GM12873 (cell line): ENCODE measurements around the gene DEDD.

Experiments
- TF ChIP-seq, protein P1 (sequence below): IDR thresholded peaks from 2 replicates; pipeline ENCODE4 v1.5.1; 2012; ENCODE audit warnings: low read depth, mild to moderate bottlenecking, moderate library complexity, low read length, control low read depth; ENCODE audit not compliant: insufficient read depth; ENCODE audit errors: missing control alignments

DEDD gene

DNA sequence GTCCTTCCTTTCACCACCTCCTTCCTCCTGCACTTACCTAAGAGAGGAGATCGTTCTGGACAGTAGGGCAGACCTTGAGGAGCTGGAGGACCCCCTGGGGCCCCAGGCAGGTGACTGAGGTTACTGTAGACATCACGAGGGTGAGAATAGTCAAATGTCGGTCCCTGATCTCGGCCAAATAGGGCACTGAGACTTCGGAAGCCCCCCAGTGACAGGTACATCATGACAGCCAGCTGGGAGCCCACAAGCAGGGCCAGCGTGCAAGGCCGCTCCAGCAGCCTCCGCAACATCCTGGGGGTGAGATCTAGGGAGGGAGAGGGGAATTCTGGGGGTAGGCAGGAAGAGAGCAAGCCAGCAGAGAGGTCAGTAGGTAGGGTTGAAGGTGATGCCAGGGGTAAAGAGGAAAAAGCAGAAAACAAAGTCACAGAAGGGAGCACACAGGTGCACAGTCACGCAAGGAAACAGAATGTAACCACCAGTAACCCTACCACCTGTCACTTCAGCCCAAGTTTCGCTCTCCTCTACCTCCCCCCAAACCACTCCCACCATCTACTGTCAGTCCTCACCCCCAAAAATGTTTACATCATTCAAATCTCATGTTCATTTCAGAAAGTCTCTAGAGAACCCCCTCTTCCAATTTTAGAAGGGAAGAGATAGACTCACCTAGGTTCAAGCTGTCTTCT, 43.4 kb upstream of the DEDD start:
- TF ChIP-seq, protein P1, sequence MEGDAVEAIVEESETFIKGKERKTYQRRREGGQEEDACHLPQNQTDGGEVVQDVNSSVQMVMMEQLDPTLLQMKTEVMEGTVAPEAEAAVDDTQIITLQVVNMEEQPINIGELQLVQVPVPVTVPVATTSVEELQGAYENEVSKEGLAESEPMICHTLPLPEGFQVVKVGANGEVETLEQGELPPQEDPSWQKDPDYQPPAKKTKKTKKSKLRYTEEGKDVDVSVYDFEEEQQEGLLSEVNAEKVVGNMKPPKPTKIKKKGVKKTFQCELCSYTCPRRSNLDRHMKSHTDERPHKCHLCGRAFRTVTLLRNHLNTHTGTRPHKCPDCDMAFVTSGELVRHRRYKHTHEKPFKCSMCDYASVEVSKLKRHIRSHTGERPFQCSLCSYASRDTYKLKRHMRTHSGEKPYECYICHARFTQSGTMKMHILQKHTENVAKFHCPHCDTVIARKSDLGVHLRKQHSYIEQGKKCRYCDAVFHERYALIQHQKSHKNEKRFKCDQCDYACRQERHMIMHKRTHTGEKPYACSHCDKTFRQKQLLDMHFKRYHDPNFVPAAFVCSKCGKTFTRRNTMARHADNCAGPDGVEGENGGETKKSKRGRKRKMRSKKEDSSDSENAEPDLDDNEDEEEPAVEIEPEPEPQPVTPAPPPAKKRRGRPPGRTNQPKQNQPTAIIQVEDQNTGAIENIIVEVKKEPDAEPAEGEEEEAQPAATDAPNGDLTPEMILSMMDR = no peak

DNA sequence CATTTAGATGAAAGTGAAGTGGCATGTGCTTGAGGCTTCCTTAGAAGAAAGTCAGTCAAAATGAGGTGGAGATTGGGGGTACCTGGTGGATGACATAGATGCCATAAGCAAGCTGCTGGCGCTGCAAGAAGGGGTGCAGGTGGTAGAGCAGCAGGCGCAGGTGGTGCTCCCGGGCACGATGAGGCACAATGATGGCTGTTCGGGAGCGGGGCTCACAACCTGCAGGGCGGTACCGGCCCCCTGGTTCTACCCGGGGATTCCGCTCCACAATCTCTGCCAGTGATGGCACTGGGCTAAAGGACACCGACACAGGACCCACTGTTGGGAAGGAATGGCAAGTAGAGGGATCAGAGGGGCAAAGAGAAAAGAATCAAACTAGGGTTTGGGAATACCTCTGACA, 42.4 kb upstream of the DEDD start:
- TF ChIP-seq, protein P1 = no peak

DNA sequence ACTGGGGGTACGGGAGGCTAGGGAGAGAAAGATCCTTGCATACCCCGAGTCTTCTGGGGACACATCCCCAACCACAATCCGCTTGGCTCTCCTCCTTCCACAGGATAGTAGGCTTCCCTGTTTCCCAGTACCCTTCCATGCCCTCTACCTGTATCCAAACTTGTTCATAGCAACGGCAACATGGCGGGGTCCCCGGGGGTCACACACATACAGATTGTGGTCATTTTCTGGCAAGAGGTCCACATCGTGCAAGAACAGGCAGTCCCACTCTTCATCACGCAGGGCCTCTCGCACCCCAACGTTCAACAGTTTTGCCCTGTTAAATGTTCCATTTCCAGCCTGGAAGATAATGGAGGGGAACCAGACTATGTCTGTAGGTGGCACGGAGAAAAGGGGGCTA, 41.2 kb upstream of the DEDD start:
- TF ChIP-seq, protein P1 = no peak

DNA sequence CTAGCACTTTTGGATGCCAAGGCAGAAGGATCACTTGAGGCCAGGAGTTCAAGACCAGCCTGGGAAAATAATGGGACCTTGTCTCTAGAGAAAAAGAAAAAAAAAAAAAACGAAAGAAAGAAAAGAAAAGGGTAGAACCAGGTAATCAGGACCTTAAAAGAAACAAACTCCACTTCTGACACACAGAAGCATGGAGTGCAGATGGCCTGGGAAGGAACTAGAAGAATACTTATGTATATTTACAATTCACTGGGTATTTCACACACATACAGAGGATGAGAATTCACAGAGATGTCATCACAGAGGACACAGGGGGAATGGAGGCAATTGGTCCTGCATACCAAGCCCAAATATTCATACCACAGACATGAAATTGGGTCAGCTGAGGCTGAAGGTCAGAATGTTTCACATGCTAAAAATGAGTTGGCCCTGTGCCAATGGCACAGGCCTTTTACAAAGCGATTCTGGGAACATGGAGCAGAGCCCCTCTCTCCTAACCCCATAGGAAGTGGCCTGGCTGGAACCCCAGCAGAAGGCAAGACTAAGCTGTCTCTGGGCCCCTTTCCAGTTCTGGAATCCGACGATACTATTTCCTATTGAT, 40.4 kb upstream of the DEDD start:
- TF ChIP-seq, protein P1 = no peak

DNA sequence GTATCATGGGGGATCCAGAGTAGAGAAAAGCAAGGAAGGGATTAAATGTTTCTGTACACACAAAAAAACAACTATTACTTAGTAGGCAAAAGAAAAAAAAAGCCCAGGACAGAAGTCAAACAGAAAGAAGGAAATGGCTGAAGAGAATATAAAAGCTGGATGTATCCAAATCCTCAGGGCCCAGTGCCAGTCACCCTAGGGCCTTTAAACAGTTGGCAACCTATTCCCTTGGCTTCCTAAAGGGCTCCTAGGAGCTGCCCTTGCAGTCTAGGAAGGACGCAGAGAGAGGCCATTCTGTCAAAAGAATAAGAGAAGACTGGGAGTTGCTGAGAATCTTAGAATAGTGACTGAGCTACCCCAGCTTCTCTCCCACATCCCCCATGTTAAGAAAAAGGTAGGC, 39.9 kb upstream of the DEDD start:
- TF ChIP-seq, protein P1 = no peak

DNA sequence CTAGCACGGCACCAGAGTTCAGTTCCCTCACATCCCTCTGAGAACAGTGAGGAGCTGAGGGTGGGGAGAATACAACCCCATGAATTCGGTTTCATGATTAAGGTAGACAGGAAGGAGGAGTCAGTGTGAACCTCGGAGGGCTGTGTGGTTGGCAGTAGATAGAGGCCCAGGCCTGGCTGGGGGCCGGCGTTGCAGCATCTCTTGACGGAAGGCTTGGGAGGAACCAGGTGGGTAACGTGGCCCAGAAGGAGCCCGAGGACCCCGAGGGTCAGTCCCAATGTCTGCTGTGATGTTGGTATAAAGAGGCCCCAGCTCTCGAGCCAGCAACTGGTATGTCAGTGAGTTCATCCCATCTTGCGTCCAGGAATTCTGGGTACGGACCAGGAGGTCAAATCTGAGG, 39.2 kb upstream of the DEDD start:
- TF ChIP-seq, protein P1 = no peak

DNA sequence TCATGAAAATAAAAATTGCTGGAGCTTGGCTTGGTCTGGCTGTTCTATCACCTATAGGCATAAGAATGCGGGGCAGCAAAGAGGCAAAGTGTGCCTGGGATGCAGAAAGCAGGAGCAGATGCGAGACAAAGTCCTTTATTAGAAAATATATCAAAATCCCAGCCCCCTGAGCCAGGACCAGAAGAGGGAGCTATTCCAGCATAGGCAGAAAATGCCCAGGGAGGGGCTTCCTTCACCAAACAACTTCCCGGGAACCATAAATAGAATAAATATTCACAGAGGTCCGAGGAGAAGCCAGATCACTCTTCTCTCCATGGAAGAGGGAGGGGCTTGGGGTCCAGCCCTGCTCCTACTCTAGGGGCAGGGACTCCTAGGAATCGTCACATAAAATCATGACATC, 38.7 kb upstream of the DEDD start:
- TF ChIP-seq, protein P1 = no peak
